SK-N-SH (cell line): ENCODE results near the gene FHOD3.

Experiments used
- CTCF ChIP-seq: fragments of 200-600 bp; sonication (generic); IDR thresholded peaks from 2 replicates; pipeline ENCODE4 v1.6.1; 2017; ENCODE audit warnings: antibody characterized with exemption, mild to moderate bottlenecking, moderate library complexity
- MXI1 ChIP-seq: IDR thresholded peaks from 2 replicates; pipeline ENCODE4 v1.6.1; 2012; ENCODE audit warnings: mild to moderate bottlenecking, low read depth, low read length, improper control_type of control experiment
- NRF1 ChIP-seq: IDR thresholded peaks from 2 replicates; pipeline ENCODE4 v1.6.1; 2012; ENCODE audit warnings: low read depth, mild to moderate bottlenecking, low read length
- POLR2AphosphoS5 ChIP-seq: IDR thresholded peaks from 2 replicates; pipeline ENCODE4 v1.6.1; 2012; ENCODE audit warnings: low read depth, low read length
- TEAD4 ChIP-seq: IDR thresholded peaks from 2 replicates; pipeline ENCODE4 v1.4.0; 2012; ENCODE audit warnings: mild to moderate bottlenecking, borderline replicate concordance; ENCODE audit not compliant: insufficient read depth

- no peak for TF ChIP-seq TEAD4
- no peak for TF ChIP-seq MXI1
- TF ChIP-seq CTCF = no peak
- no peak for TF ChIP-seq NRF1
- TF ChIP-seq POLR2AphosphoS5 = no peak
These were observed 336.5 kb downstream of the FHOD3 start for GRCh38 chr18:36633961-36634412.
